ENCODE results near the gene SELENOI.
"Not testable (repeated sequence)": the region's sequence is repeated elsewhere in the genome, so short reads cannot be mapped to it uniquely, and the experiment has no call there.

The SELENOI gene, protein sequence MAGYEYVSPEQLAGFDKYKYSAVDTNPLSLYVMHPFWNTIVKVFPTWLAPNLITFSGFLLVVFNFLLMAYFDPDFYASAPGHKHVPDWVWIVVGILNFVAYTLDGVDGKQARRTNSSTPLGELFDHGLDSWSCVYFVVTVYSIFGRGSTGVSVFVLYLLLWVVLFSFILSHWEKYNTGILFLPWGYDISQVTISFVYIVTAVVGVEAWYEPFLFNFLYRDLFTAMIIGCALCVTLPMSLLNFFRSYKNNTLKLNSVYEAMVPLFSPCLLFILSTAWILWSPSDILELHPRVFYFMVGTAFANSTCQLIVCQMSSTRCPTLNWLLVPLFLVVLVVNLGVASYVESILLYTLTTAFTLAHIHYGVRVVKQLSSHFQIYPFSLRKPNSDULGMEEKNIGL

DNA sequence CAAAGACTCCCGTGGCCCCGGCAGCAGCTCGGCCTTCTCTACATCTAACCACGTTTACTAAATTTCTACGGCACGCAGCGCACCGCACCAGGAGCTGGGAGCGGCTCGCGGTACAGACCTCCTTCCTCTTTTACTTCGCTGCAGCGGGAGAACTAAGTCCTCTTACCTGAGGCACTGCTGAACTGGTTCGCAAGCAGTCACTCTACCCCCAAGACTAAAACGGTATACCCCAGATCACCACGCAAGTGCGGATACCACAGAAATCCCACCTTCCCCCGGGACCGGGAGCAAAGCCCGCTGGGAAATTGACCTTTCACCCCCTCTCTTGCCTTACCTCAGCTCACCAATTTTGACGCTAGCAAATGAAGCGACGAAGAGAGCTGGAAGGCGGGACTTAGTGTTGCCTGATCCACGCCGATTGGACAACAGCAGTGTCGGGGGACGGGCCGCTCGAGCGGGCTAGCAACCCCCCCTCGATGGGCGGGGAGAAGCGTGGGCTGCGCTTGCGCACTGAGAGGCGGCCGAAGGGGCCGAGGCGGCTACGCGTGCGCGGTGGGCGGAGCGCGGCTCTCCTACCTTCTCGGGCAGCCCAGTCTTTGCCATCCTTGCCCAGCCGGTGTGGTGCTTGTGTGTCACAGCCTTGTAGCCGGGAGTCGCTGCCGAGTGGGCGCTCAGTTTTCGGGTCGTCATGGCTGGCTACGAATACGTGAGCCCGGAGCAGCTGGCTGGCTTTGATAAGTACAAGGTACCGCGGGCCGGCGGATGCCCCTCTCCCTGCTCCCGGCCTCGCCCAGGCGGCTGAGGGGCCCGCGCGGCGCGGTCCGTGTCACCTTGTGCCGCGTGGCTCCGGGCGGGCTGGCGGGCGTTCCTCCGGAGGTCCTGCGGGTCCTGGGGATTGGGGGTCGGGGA is at the start of gene SELENOI:
Gene SELENOI (plus strand): TSS at position 599 of the 909 bp plus-strand sequence. CDS start 90 bp downstream, at position 689.
- peak; percentile 93 to 100 (median 99) for DNase-seq

DNA sequence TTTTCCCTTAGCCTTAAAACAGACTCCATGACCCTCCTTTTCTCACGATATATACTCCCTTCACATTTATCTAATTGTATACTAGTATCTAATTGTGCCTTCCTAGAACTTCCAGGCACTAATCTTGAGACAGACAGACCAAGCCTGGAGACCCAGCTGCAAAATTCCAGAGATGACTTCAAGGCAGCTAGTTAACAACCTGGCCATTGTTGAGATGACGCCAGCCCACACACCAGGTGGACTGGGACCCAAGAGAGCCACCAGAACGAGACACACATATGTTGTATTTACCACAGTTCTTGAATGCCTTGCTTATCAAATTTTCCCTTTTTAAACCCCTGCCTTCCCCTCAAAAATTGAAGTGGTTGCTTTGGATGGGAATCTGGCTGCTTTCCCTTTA is 48.9 kb upstream of the SELENOI start:
- no peak for DNase-seq

DNA sequence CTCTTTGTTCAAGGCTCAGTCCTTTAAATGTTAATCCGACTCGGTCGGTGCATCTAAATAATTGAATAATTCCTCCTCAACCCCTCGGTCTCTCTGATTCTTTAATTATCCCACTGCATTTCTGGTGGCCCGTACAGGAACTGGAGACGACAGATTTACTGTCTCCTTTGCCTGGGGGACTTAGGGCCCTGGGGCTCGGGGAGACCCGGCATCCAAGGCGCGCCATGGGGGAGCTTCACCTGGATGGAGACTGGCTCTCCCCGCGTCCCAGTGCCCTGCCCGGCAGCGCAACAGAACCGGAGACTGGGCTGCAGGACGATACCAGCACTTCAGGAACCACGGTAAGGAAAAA is 47.7 kb upstream of the SELENOI start:
- DNase-seq: no peak

DNA sequence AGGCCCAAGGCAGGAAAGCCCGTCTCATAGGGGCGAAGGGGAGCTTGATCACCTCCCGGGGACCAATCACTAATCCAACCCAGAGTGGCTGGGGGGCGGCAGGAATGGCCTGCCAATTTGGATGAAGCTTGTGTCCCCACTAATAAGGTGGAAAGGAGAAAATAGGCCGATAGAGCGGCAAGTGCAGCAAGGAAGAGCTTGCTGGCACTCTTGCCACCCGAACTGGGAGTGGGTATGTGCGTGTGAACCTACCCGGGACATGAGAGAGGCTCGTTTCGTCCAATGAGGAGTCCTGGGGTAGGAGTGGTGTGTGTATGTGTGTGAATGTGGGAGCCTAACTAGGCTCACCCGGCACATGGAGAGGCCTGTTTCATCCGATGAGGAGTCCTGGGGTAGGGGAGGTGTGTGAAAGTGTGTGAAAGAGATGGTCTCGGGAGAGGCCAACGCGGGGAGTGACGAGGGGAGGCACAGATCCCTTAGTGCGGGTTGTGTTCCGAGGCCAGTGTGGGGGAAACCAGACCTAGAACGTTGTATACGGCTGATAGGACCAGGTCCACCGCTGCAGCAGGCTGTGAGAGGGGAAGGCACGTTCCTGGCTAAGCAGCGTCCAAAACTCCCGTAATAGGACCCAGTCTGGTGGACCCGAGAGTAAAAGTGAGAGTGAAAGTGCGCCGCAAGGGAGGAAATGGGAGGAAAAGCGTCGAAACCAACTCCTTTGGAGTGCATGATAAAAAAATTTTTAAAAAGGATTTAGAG is 47.1 kb upstream of the SELENOI start:
- peak in 7 of 56 donors; percentile 4 to 38 (median 11) for DNase-seq

DNA sequence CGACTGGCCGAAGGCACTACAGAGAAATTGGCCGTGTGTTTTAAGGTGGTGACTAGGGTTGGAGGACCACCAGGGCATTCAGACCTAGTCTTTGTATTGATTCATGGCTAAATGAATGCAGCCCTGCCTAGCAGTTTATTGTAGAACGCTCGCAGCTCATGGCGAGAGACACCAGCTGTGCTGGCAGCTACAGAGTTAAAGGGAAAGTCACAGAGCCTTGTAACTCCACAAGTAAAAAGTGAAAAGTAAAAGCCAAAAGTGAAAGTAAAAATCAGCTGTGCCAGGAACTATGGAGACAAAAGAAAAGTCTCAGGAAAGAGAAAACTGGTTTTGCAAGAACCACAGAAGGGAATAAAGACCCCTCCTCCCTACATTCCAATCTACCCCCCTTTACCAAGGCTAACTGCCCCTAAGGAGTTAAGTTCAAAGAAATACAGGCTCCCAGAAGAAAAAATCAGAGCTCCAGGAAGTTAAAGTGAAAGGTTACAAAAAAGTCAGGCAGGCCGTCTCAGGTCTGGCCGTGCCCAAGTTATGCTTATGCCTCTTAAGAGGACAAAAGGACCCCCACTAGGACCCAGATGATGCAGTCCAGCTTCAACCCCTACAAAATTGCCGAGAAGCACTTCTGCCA is 46.4 kb upstream of the SELENOI start:
- peak in 1 of 56 donors; percentile 6 for DNase-seq

DNA sequence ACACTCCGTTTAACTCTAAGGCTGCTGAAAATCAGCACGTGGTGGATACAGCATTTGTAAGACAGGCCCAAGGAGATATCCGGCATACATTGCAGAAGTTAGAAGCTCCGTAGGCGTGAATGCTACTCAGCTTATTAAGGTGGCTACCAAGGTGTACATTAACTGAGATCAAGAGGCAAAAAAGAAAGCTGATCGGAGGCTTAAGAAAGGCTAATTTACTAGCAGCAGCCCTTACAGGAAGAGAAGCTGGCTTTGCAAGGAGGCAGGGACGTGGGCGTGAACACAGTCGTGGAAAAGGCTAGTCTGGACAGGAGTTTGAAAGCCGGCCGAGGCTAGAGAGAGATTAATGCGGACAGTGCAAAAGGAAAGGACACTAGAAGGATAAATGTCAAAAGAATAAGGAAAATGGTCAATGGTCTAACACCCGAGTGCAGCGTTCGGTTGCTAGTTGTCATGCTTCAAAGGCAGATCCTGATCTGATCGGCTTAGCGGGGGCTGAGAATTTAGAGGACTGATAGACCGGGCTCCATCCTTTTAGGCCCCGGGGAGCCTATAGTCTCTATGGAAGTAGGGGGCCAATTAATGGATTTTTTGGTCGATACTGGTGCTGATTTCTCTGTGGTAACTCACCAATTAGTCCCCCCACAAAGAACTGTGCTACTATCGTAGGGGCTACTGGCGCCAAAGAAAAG is 45.6 kb upstream of the SELENOI start:
- no peak for DNase-seq

DNA sequence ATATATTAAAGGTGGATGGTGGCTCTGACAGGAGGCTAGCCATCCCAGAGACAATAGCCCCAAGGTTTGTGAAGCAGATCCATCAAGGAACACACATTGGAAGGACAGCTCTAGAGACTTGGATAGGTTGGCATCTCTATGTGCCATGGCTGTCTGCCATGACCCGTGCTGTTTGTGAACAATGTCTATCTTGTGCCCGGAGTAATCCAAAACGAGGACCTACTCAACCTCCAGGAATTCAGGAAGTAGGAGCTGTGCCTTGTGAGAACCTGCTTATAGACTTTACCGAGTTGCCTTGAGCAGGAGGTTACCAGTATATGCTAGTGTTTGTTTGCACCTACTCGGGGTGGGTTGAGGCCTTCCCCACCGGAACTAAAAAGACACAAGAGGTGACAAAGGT is 43.1 kb upstream of the SELENOI start:
- DNase-seq: no peak

DNA sequence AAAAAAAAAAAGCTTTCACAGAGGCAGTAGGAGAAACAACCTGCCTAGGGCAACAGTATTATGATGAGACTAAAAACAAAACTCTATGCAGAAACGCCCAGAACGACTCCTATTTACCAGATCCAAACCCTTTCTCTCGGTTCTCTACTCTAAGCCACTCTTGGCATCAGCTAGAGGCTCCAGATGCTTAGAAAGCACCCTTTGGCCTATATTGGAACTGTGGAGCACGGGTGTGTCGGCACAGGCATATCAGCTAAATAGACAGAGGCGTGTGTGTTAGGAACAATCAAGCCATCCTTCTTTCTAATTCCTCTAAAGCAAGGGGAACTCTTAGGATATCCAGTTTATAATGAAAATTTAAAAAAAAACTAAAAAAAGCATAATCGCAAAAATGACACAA is 40.8 kb upstream of the SELENOI start:
- DNase-seq: not testable (repeated sequence)

DNA sequence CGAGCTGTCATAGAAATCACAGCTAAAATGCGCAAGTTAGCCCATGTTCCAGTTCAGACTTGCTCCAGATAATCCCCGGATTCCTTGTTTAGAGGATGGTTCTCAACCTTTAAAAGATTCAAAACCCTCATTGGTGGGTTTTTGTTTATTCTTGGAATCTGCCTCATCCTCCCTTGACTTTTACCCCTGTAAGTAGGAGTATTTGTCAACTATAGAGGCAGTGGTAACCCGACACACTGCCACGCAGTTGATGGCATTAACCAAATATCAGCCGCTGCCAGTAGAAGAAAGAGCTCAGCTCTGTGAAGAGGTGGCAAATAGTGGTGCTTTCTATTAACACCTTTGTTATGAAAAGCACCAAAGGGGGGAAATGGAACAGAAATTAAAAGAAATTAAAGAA is 40.4 kb upstream of the SELENOI start:
- DNase-seq: no peak

DNA sequence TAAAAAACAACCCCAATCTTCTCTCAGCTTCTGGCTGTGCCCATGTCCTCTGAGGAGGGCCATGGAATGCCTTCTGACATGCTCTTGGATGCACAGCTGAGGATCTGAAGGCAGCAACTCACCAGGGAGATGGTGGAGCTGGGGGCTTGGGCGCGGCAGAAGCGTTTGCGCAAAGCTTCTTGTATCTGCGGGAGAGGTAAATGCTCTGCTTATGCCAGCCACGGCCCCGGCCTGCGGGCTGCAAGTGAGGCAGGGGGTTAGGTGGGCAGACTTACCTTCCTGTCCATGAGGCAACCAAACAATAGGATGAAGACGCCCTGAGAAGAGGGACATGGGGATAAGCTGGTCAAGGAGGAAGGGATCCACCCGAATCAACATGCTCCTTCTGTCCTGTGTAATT is 36.0 kb upstream of the SELENOI start:
- no peak for DNase-seq

DNA sequence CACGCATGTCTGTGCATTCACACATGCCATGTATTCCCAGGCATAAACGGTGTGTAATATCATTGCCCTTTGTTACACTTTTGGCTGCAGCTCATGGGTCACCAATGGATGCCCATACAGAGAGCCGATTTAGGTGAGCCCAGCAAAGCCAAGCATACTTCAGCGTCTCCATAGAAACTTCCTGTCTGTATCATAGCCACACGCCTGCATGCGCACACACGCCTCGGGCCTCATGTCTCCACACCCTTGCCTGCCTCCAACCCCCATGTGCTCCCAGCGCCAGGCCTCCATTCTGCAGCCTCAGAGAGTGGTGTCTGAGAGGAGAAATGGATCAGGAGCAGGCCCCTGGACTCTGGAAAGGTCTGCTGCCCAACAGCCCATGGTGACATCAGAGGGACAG is 33.5 kb upstream of the SELENOI start:
- no peak for DNase-seq

DNA sequence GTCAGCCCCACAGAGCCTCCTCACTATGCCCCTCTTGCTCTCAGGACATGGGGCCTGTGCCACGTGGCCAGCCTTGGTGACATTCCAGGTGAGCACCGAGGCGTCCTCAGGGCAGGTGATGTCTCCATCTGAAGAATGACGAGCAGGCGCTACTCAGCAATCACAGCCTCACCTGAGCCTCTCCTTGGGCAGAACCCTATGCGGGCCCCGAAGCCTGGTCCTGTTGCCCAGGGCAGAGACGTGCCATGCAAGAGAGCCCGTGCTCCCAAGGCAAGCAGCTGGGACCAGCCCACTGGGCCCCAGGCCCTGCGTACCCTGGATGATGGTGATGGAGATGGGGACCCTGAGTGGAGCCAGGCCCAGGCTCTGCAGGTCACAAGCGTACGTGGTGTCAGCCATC is 32.5 kb upstream of the SELENOI start:
- no peak for DNase-seq

DNA sequence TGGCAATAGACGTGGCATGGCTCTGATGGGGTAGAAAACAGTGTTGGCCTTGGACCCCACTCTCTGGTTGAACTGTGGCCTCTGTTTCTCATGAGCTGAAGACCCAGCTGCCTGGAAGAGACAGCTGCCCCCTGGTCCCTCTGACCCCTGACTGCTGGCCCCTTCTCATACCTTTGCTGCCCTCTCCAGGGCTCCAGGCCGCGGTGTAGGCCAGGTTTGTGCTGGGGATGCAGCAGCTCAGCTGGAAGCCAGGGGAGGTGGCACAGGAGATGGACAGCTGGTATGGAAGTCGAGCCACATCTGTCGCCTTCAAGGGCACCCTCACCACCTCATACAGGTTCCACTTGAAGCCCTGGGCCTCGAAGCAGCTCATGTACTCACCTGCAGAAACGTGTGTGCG is 31.7 kb upstream of the SELENOI start:
- no peak for DNase-seq

DNA sequence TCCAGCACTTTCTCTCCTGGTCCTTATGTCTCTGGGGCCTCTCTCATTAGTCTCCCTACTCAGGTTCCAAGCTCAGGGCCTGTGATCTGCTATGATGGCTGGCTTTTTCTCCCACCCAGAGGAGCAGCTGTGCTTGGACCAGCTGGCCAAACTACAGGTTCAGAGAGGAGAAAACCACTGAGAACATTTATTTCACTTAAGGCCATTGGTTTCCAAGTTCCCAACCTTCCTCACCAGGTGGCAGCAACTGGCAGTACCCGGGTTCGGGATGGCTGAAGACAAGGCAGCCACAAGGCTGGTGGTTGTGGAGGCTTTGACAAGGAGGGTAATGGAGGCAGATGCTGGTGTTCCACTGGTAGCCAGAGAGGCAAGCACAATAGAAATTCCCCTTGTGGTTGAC is 29.9 kb upstream of the SELENOI start:
- DNase-seq: no peak

DNA sequence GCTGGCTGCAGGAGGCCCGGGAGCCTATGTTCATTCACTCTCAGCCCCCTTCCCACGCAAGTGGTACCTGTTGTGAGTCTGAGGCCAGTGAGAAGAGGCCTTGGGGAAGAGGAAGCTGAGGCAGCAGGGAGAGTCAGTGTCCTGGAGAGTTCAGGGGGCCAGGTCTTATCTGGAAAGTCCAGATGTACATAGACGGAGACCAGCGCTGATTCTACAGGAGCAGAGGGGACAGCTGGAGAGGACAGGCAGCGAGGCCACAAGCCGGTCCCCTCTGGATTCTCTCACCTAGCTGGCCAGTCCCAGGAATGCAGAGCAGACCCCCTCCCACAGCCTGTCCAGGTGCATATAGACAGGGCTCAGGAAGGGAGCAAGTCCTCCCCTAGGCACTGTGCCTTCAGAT is 29.1 kb upstream of the SELENOI start:
- no peak for DNase-seq

DNA sequence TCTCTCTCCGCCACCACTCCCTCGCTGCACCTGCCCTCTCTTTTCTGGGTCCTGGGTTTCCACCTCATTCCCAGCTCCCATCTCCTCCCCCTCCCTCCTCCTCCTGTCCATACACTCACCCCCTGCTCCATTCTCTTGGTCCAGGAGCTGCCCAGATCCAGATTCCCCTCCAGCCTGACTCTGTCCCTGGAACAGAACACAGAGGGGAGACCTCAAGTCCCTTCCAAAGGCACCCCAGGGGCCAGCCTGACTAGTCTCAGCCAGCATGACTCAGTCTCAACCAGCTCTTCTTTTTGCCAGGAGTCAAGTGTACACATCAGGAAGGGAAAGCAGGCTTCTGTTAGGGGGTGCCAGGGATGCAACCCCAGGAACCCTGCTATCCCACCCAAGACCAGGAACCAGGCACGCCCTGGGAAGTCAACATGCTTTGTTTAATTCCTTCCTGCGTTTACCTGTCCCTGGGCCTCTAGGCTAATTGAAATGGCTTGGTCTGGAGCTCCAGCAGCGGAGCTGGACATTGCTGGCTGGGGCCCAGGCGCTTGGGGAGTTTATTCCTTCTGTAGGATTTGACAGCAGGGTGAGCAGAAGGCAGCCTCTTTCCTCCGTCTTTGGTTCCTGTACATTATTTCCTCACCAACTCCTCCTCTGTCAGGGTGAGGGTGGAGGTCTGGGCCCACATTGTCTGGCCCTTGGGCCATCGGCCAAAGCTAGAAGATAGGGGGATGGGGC is 28.4 kb upstream of the SELENOI start:
- no peak for DNase-seq

DNA sequence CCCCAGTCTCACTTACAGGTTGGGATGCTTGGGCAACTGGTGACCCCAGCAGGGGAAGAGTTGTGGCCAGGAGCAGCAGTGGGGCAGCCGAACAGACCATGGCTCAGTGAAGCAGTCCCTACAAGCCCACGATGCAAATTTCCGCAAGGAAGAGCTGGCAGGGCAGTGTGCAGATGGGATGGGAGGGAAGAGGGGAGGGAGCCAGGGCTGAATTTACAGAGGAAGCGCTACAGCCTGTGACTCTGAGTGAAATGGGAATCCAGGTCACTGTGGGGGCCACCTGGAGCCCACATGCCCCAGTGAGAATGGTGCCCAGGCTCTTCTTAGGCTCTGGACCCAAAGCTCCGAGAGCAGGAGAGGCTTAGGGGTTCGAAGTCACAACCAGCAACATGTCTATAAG is 27.0 kb upstream of the SELENOI start:
- no peak for DNase-seq

DNA sequence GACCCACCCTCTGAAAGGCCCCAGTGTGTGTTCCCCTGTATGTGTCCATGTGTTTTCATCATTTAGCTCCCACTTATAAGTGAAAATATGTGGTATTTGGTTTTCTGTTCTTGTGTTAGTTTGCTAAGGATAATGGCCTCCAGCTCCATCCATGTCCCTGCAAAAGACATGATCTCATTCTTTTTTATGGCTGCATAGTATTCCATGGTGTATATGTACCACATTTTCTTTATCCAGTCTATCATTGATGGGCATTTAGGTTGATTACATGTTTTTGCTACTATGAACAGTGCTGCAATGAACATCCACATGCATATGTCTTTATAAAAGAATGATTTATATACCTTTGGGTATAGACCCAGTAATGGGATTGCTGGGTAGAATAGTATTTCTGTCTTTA is 21.5 kb upstream of the SELENOI start:
- not testable (repeated sequence) for DNase-seq

DNA sequence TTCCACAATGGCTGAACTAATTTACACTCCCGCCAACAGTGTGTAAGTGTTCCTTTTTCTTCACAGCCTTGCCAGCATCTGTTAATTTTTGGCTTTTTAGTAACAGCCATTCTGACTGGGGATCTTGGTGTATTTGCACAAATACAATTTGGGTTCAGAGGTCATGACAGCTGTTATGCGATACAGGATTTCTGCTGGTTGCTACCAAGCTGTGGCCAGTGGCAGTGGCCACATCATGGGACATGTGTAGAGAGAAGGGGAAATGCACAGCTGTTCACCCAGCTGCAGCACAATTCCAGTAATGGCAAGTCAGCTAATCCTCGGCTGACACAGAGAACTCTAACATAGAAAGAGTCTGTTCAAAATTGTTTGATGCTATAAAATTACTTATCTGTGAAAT is 21.0 kb upstream of the SELENOI start:
- DNase-seq: no peak

DNA sequence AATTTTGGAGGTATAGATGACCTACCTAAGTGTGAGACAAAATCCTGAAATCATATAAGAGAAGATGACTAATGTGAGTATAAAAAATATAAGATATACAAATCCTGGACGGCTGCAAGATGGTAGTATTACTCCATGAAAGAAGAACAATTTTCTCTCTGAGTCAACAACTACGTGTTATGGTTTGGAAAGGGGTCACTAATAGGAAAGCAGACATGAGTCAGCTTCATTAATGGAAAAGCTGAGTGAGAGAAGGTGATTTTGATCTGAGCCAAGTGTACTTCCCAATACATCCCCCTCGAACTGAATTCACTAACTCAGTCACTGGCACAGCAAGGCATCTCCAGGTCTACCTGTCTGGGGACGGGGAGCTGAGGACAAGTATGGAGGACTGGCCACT is 20.1 kb upstream of the SELENOI start:
- DNase-seq: no peak

Measured in nucleus accumbens (tissue), 56 donors.